HepG2 (cell line): ENCODE data around the gene WDR37. TPM values are rescaled to one million over a fixed set of nuclear protein-coding genes. Genes with fewer than 3 reads are reported as not detected.
A peak's percentile ranks its signal among the peaks of the same experiment; 100 is the strongest.

Experiments used
- CEBPG ChIP-seq: IDR thresholded peaks from 2 replicates; pipeline ENCODE4 v1.6.1; 2016
- DMAP1 ChIP-seq: IDR thresholded peaks from 2 replicates; pipeline ENCODE4 v1.6.1; 2016
- HOXA9 ChIP-seq: sonication (generic); formaldehyde crosslinking; IDR thresholded peaks from 2 replicates; pipeline ENCODE4 v1.8.1; 2022; ENCODE audit warnings: missing genetic modification reagents, mild to moderate bottlenecking, moderate library complexity, borderline replicate concordance
- POLR2G ChIP-seq: fragments of 200-400 bp; formaldehyde crosslinking; IDR thresholded peaks from 2 replicates; pipeline ENCODE4 v1.6.1; 2018; ENCODE audit warnings: mild to moderate bottlenecking, low read depth, low read length, moderate library complexity
- ZFY ChIP-seq: sonication (generic); formaldehyde crosslinking; IDR thresholded peaks from 2 replicates; pipeline ENCODE4 v1.4.0; 2020; ENCODE audit warnings: missing genetic modification reagents
- ZNF33B ChIP-seq: sonication (generic); formaldehyde crosslinking; IDR thresholded peaks from 2 replicates; pipeline ENCODE4 v1.5.1; 2020; ENCODE audit warnings: mild to moderate bottlenecking, missing genetic modification reagents
- ZNF430 ChIP-seq: sonication (generic); formaldehyde crosslinking; IDR thresholded peaks from 2 replicates; pipeline ENCODE4 v1.9.0; 2021; ENCODE audit warnings: mild to moderate bottlenecking, missing genetic modification reagents
- ZNF501 ChIP-seq: sonication (generic); formaldehyde crosslinking; IDR thresholded peaks from 2 replicates; pipeline ENCODE4 v1.5.1; 2020; ENCODE audit warnings: mild to moderate bottlenecking, moderate library complexity, missing genetic modification reagents
- ZNF768 ChIP-seq: sonication (generic); formaldehyde crosslinking; IDR thresholded peaks from 2 replicates; pipeline ENCODE4 v1.4.0; 2020; ENCODE audit warnings: missing genetic modification reagents
- polyA plus RNA-seq, 8 experiments: library from polyadenylated mRNA; depleted of rRNA in 3 of 8; stranded (reverse) in 7 of 8; unstranded in 1 of 8; fragments of >200 nt; fragmentation: Illumina TruSeq in 4 of 8; extraction: Trizol in 4 of 8; gene quantifications; 2 replicates each; pipeline versions ENCODE4 v1.2.1 to v1.2.3, GENCODE V29; 2011 to 2016; ENCODE audit warnings: low read depth in 4 of 8, missing spikeins in 1 of 8, mixed read lengths in 1 of 8; ENCODE audit not compliant: insufficient read depth in 1 of 8
- total RNA-seq, 5 experiments: library from RNA; depleted of rRNA; stranded (reverse); fragments of >200 nt; fragmentation: Illumina TruSeq; extraction: Trizol; gene quantifications; 2 replicates each; pipeline ENCODE4 v1.2.3, GENCODE V29; 2016; ENCODE audit warnings: low read depth in 1 of 5
- TF ChIP-seq, protein P1 (sequence below): sonication (generic); formaldehyde crosslinking; IDR thresholded peaks from 2 replicates; pipeline ENCODE4 v1.4.0; 2020; ENCODE audit warnings: low read depth, mild to moderate bottlenecking, missing genetic modification reagents
- TF ChIP-seq, protein P2 (sequence below): fragments of 450-650 bp; IDR thresholded peaks from 2 replicates; pipeline ENCODE4 v1.6.1; 2017
- TF ChIP-seq, protein P3 (sequence below): IDR thresholded peaks from 2 replicates; pipeline ENCODE4 v1.6.1; 2016; ENCODE audit warnings: mild to moderate bottlenecking, missing biosample characterization, missing genetic modification reagents
- TF ChIP-seq, protein P4 (sequence below): sonication (generic); formaldehyde crosslinking; IDR thresholded peaks from 2 replicates; pipeline ENCODE4 v1.4.0; 2020; ENCODE audit warnings: missing genetic modification reagents
- TF ChIP-seq, protein P5 (sequence below): conservative IDR thresholded peaks from 2 replicates; pipeline ENCODE4 v1.6.1; 2018; ENCODE audit warnings: missing genetic modification reagents
- TF ChIP-seq, protein P6 (sequence below): sonication (generic); formaldehyde crosslinking; IDR thresholded peaks from 2 replicates; pipeline ENCODE4 v1.8.1; 2023; ENCODE audit warnings: mild to moderate bottlenecking, moderate library complexity, missing genetic modification reagents
- TF ChIP-seq, protein P7 (sequence below): sonication (generic); formaldehyde crosslinking; IDR thresholded peaks from 2 replicates; pipeline ENCODE4 v1.4.0; 2020; ENCODE audit warnings: mild to moderate bottlenecking, missing genetic modification reagents

WDR37 gene
- total and polyA plus RNA-seq, 2 of the 13 experiments (the other 11 are each of a cell fraction or from before 2014, with no cell fraction given), result 5.9 to 7.5 TPM

DNA sequence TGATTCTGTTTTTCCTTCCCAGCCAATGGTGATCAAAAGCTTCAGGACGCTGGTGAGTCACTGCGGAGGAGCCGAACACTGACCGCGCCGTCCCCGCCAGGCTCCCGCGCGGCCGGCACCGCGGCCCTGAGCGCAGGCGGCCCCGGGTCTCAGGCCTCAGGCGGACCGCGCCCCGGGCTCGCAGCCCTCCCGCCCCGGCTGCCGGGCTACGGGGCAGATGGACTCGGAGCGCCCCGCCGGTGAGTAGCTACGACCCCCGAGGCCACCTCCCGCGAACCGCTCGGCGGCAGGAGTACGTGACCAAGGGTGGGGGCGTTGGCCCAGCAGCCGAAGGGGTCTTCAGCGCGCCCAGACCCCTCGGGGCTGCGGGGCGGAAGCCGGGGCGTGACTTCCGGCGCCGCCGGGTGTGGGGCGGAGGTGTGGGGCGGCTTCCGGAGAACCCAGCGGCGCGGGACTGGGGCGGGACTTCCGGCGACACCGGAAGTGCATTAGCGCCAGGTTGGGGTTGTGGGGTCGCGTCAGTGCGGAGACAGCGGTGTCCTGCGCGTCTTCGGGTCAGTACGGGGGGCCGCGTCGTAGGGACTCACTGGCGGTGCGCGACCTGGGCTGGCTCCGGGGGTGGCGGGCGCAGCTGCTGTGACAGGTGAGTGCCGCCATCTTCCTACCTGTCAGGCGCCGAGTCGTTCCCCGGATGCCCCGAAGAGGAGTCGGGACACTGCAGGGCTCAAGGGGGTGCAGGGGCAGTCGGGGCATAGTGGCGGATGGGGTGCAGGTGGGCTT lies at the start of gene WDR37 (continued):
- TF ChIP-seq, protein P1, sequence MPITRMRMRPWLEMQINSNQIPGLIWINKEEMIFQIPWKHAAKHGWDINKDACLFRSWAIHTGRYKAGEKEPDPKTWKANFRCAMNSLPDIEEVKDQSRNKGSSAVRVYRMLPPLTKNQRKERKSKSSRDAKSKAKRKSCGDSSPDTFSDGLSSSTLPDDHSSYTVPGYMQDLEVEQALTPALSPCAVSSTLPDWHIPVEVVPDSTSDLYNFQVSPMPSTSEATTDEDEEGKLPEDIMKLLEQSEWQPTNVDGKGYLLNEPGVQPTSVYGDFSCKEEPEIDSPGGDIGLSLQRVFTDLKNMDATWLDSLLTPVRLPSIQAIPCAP (CRISPR knock-in tag), result no peak
- peak; percentile 67; the same call in 1 of the 2 replicates for TF ChIP-seq HOXA9 (CRISPR knock-in tag)
- peak; percentile 98 for TF ChIP-seq ZFY
- TF ChIP-seq, protein P2, sequence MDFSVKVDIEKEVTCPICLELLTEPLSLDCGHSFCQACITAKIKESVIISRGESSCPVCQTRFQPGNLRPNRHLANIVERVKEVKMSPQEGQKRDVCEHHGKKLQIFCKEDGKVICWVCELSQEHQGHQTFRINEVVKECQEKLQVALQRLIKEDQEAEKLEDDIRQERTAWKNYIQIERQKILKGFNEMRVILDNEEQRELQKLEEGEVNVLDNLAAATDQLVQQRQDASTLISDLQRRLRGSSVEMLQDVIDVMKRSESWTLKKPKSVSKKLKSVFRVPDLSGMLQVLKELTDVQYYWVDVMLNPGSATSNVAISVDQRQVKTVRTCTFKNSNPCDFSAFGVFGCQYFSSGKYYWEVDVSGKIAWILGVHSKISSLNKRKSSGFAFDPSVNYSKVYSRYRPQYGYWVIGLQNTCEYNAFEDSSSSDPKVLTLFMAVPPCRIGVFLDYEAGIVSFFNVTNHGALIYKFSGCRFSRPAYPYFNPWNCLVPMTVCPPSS, result no peak
- TF ChIP-seq, protein P3, sequence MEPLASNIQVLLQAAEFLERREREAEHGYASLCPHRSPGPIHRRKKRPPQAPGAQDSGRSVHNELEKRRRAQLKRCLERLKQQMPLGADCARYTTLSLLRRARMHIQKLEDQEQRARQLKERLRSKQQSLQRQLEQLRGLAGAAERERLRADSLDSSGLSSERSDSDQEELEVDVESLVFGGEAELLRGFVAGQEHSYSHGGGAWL (CRISPR knock-in tag), result peak; percentile 30; the same call in 1 of the 2 replicates
- TF ChIP-seq DMAP1 (CRISPR knock-in tag), result peak; percentile 86
- TF ChIP-seq, protein P4, sequence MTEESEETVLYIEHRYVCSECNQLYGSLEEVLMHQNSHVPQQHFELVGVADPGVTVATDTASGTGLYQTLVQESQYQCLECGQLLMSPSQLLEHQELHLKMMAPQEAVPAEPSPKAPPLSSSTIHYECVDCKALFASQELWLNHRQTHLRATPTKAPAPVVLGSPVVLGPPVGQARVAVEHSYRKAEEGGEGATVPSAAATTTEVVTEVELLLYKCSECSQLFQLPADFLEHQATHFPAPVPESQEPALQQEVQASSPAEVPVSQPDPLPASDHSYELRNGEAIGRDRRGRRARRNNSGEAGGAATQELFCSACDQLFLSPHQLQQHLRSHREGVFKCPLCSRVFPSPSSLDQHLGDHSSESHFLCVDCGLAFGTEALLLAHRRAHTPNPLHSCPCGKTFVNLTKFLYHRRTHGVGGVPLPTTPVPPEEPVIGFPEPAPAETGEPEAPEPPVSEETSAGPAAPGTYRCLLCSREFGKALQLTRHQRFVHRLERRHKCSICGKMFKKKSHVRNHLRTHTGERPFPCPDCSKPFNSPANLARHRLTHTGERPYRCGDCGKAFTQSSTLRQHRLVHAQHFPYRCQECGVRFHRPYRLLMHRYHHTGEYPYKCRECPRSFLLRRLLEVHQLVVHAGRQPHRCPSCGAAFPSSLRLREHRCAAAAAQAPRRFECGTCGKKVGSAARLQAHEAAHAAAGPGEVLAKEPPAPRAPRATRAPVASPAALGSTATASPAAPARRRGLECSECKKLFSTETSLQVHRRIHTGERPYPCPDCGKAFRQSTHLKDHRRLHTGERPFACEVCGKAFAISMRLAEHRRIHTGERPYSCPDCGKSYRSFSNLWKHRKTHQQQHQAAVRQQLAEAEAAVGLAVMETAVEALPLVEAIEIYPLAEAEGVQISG, result peak; percentile 90
- TF ChIP-seq, protein P5, sequence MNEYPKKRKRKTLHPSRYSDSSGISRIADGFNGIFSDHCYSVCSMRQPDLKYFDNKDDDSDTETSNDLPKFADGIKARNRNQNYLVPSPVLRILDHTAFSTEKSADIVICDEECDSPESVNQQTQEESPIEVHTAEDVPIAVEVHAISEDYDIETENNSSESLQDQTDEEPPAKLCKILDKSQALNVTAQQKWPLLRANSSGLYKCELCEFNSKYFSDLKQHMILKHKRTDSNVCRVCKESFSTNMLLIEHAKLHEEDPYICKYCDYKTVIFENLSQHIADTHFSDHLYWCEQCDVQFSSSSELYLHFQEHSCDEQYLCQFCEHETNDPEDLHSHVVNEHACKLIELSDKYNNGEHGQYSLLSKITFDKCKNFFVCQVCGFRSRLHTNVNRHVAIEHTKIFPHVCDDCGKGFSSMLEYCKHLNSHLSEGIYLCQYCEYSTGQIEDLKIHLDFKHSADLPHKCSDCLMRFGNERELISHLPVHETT (CRISPR knock-in tag), result no peak; the same call in 1 of the 2 replicates
- peak; percentile 77 for TF ChIP-seq ZNF501 (CRISPR knock-in tag)
- TF ChIP-seq POLR2G, result peak; percentile 88
- peak; percentile 61 for TF ChIP-seq ZNF430
- TF ChIP-seq ZNF33B (CRISPR knock-in tag), result no peak
- peak; percentile 45; the same call in 1 of the 2 replicates for TF ChIP-seq ZNF768 (CRISPR knock-in tag)
- TF ChIP-seq, protein P6, sequence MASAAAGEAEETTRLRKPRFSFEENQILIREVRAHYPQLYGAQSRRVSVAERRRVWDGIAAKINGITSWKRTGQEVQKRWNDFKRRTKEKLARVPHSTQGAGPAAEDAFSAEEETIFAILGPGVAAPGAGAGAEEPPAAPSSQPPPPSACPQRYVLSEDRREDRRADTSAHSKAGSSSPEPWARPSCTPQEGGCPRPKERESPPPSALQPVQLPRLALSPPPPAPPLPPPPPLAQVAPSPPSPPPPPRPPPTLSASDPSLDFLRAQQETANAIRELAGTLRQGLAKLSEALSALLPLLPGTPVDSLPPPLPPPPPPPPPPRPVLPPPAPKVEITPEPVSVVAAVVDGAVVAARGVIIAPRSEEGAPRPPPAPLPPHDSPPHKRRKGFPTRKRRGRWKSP, result peak; percentile 88
- TF ChIP-seq, protein P7, sequence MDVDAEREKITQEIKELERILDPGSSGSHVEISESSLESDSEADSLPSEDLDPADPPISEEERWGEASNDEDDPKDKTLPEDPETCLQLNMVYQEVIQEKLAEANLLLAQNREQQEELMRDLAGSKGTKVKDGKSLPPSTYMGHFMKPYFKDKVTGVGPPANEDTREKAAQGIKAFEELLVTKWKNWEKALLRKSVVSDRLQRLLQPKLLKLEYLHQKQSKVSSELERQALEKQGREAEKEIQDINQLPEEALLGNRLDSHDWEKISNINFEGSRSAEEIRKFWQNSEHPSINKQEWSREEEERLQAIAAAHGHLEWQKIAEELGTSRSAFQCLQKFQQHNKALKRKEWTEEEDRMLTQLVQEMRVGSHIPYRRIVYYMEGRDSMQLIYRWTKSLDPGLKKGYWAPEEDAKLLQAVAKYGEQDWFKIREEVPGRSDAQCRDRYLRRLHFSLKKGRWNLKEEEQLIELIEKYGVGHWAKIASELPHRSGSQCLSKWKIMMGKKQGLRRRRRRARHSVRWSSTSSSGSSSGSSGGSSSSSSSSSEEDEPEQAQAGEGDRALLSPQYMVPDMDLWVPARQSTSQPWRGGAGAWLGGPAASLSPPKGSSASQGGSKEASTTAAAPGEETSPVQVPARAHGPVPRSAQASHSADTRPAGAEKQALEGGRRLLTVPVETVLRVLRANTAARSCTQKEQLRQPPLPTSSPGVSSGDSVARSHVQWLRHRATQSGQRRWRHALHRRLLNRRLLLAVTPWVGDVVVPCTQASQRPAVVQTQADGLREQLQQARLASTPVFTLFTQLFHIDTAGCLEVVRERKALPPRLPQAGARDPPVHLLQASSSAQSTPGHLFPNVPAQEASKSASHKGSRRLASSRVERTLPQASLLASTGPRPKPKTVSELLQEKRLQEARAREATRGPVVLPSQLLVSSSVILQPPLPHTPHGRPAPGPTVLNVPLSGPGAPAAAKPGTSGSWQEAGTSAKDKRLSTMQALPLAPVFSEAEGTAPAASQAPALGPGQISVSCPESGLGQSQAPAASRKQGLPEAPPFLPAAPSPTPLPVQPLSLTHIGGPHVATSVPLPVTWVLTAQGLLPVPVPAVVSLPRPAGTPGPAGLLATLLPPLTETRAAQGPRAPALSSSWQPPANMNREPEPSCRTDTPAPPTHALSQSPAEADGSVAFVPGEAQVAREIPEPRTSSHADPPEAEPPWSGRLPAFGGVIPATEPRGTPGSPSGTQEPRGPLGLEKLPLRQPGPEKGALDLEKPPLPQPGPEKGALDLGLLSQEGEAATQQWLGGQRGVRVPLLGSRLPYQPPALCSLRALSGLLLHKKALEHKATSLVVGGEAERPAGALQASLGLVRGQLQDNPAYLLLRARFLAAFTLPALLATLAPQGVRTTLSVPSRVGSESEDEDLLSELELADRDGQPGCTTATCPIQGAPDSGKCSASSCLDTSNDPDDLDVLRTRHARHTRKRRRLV (CRISPR knock-in tag), result 0 out of 2 replicates have a peak, but pooled peaks have one; percentile 40
- 0 out of 2 replicates have a peak, but pooled peaks have one; percentile 12 for TF ChIP-seq CEBPG
